PC-3 (cell line): Measurements from ENCODE around the gene MYO5B. TPM values are rescaled to one million over a fixed set of nuclear protein-coding genes. Genes with fewer than 3 reads are reported as not detected.

Experiments used
- ATAC-seq: fragments of 200-7000 bp; cut with Tn5 transposase; 2 replicates; pipeline ENCODE4 v1.9.1; 2020; ENCODE audit warnings: mild to moderate bottlenecking, moderate library complexity
- BruUV-seq: library from RNA; stranded (reverse); fragments of 400-500 nt; replicated peaks from 2 replicates; lab custom pipeline; 2021; lab: Mats Ljungman, UMichigan
- CTCF ChIA-PET: fragments of 300-600 bp; sonication (Branson Sonifier 250); formaldehyde crosslinking; loops from one replicate; lab custom pipeline; 2022; ENCODE audit warnings: antibody characterized with exemption; lab: Charles Lee
- POLR2A ChIA-PET: fragments of 300-600 bp; sonication (Branson Sonifier 250); formaldehyde crosslinking; loops from one replicate; lab custom pipeline; 2022; ENCODE audit warnings: antibody characterized with exemption; ENCODE audit not compliant: unreplicated experiment; lab: Charles Lee
- DNase-seq: peaks from one replicate; pipeline ENCODE4 v3.0.0-alpha.2; 2015
- H2AFZ ChIP-seq: fragments of 300-600 bp; sonication (generic); 2 replicates; pipeline ENCODE4 v1.6.0; 2016; ENCODE audit warnings: antibody characterized with exemption, low read length
- H3F3A ChIP-seq: fragments of 300-600 bp; sonication (generic); one replicate; pipeline ENCODE4 v1.6.0; 2017; ENCODE audit warnings: antibody characterized with exemption, low read length, control low read depth, mild to moderate bottlenecking; ENCODE audit not compliant: unreplicated experiment
- H3K27ac ChIP-seq: fragments of 300-600 bp; sonication (generic); 2 replicates; pipeline ENCODE4 v1.5.1; 2016; ENCODE audit warnings: mild to moderate bottlenecking, low read length
- H3K27me3 ChIP-seq: fragments of 300-600 bp; sonication (generic); 2 replicates; pipeline ENCODE4 v1.6.1; 2016; ENCODE audit warnings: low read length, mixed read lengths
- H3K36me3 ChIP-seq: fragments of 300-600 bp; sonication (generic); 2 replicates; pipeline ENCODE4 v1.6.1; 2016; ENCODE audit warnings: low read depth, mixed run types, low read length, mixed read lengths
- H3K4me1 ChIP-seq: fragments of 300-600 bp; sonication (generic); 2 replicates; pipeline ENCODE4 v1.5.1; 2016; ENCODE audit warnings: low read length; ENCODE audit not compliant: insufficient read depth
- H3K4me2 ChIP-seq: fragments of 300-600 bp; sonication (generic); 2 replicates; pipeline ENCODE4 v1.6.0; 2016; ENCODE audit warnings: low read length
- H3K4me3 ChIP-seq: fragments of 300-600 bp; sonication (generic); 2 replicates; pipeline ENCODE4 v1.5.1; 2016; ENCODE audit warnings: mild to moderate bottlenecking, low read length, mixed read lengths
- H3K79me2 ChIP-seq: fragments of 300-600 bp; sonication (generic); 2 replicates; pipeline ENCODE4 v1.6.1; 2017; ENCODE audit warnings: low read length, mixed read lengths
- H3K9ac ChIP-seq: fragments of 300-600 bp; sonication (generic); 2 replicates; pipeline ENCODE4 v1.6.0; 2016; ENCODE audit warnings: mild to moderate bottlenecking, low read length
- H3K9me2 ChIP-seq: fragments of 300-600 bp; sonication (generic); replicated peaks from 2 replicates; pipeline ENCODE4 v1.6.1; 2016; ENCODE audit warnings: mixed run types, low read length, mixed read lengths
- H3K9me3 ChIP-seq: fragments of 300-600 bp; sonication (generic); 2 replicates; pipeline ENCODE4 v1.6.1; 2016; ENCODE audit warnings: low read length, mixed read lengths
- H4K20me1 ChIP-seq: fragments of 300-600 bp; sonication (generic); 2 replicates; pipeline ENCODE4 v1.6.1; 2016; ENCODE audit warnings: low read length, mixed read lengths
- CTCF ChIP-seq: fragments of 300-600 bp; sonication (generic); conservative IDR thresholded peaks from 2 replicates; pipeline ENCODE4 v1.5.1; 2017; ENCODE audit warnings: antibody characterized with exemption, low read depth, mild to moderate bottlenecking, low read length
- EZH2 ChIP-seq: fragments of 300-600 bp; sonication (generic); IDR thresholded peaks from one replicate; pipeline ENCODE4 v1.6.1; 2017; ENCODE audit warnings: antibody characterized with exemption, mild to moderate bottlenecking, low read length; ENCODE audit not compliant: unreplicated experiment
- EZH2phosphoT487 ChIP-seq: fragments of 300-600 bp; sonication (generic); IDR thresholded peaks from 2 replicates; pipeline ENCODE4 v1.6.1; 2018; ENCODE audit warnings: mild to moderate bottlenecking, antibody characterized with exemption, low read length, borderline replicate concordance
- intact Hi-C: fragments of 100-400 bp; cut with micrococcal nuclease; formaldehyde crosslinking; loops from 2 replicates; pipeline ENCODE4 v1.9.0; 2023
- total RNA-seq: library from RNA; depleted of rRNA; stranded (reverse); fragments of >200 nt; gene quantifications from 2 replicates; pipeline ENCODE4 v1.2.3, GENCODE V29; 2014

The MYO5B gene
- total RNA-seq, 1 experiment from 2014 or later: 10.7 TPM

- no peak for TF ChIP-seq EZH2phosphoT487
- TF ChIP-seq EZH2: no peak
- TF ChIP-seq CTCF: no peak
- H3F3A ChIP-seq: no peaks in the 10 kb centered on the region
- DNase-seq (no peak), ATAC-seq (no peak)
- no peaks in the 10 kb centered on the region for H4K20me1 ChIP-seq
- no peak overlapping the region for H3K27ac ChIP-seq
- no peaks in the 10 kb centered on the region for H3K27me3 ChIP-seq
- H2AFZ ChIP-seq: no peak overlapping the region
- no peak overlapping the region for H3K4me2 ChIP-seq
- BruUV-seq: no TSS peak
- no peak overlapping the region for H3K9ac ChIP-seq
- ChIA-PET POLR2A (no interaction called here), CTCF (no interaction called here)
- intact Hi-C loops: no loop called here
- H3K79me2 ChIP-seq: no peaks in the 10 kb centered on the region
- H3K9me2 ChIP-seq: no peaks in the 10 kb centered on the region
- no peaks in the 10 kb centered on the region for H3K36me3 ChIP-seq
- no peak overlapping the region for H3K4me3 ChIP-seq
- no peaks in the 10 kb centered on the region for H3K4me1 ChIP-seq
- no peaks in the 10 kb centered on the region for H3K9me3 ChIP-seq
Measured at GRCh38 chr18:50056185-50056584, 138.8 kb downstream of the MYO5B start.

- H3K4me3 ChIP-seq: no peak overlapping the region
- no peak overlapping the region for H2AFZ ChIP-seq
- ChIA-PET POLR2A (no interaction called here), CTCF (no interaction called here)
- TF ChIP-seq CTCF: no peak
- TF ChIP-seq EZH2phosphoT487: no peak
- TF ChIP-seq EZH2: no peak
- no peaks in the 10 kb centered on the region for H4K20me1 ChIP-seq
- H3K9me2 ChIP-seq: no peaks in the 10 kb centered on the region
- H3K36me3 ChIP-seq: no peaks in the 10 kb centered on the region
- intact Hi-C loops: no loop called here
- no peaks in the 10 kb centered on the region for H3K9me3 ChIP-seq
- no peaks in the 10 kb centered on the region for H3F3A ChIP-seq
- no peak overlapping the region for H3K4me2 ChIP-seq
- BruUV-seq: no TSS peak
- no peak overlapping the region for H3K27ac ChIP-seq
- no peak for DNase-seq
- no peaks in the 10 kb centered on the region for H3K27me3 ChIP-seq
- H3K79me2 ChIP-seq: no peaks in the 10 kb centered on the region
- no peaks in the 10 kb centered on the region for H3K4me1 ChIP-seq
- H3K9ac ChIP-seq: no peak overlapping the region
- no peak for ATAC-seq
Measured at GRCh38 chr18:50055488-50055887, 139.5 kb downstream of the MYO5B start.

GRCh38 chr18:50053111-50053510, 141.8 kb downstream of the MYO5B start:
- Histone ChIP-seq H3K9me2 (no peaks in the 10 kb centered on the region), H2AFZ (no peak overlapping the region), H3K9ac (no peak overlapping the region), H3K4me3 (no peak overlapping the region), H3K27me3 (no peaks in the 10 kb centered on the region), H3K36me3 (no peaks in the 10 kb centered on the region), H3K4me1 (no peaks in the 10 kb centered on the region), H3K4me2 (no peak overlapping the region), H3K9me3 (no peaks in the 10 kb centered on the region), H4K20me1 (no peaks in the 10 kb centered on the region), H3F3A (no peaks in the 10 kb centered on the region), H3K27ac (no peak overlapping the region), H3K79me2 (no peaks in the 10 kb centered on the region)
- DNase-seq: no peak
- POLR2A ChIA-PET: no interaction called here
- ATAC-seq: no peak
- TF ChIP-seq CTCF: no peak
- TF ChIP-seq EZH2: no peak
- no peak for TF ChIP-seq EZH2phosphoT487
- CTCF ChIA-PET: interaction anchor here (0.5 kb wide), 1 partner anchor 139 kb away, joined by 3 read pairs; no protein-coding TSS in a partner anchor
- BruUV-seq: no TSS peak
- intact Hi-C loops: no loop called here
